ENCODE results near the gene EIF4G3.
"Not testable (repeated sequence)": the region's sequence is repeated elsewhere in the genome, so short reads cannot be mapped to it uniquely, and the experiment has no call there.

EIF4G3 gene

GRCh38 chr1:21066356-21067012 is 110.2 kb downstream of the EIF4G3 start:
- Histone ChIP-seq H3K9ac (ENCODE audit: low read length) (no peak overlapping the region), H3K27ac (ENCODE audit: low read depth, low read length) (no peak overlapping the region), H3K4me1 (ENCODE audit: control insufficient read depth, insufficient read depth, low read length) (peaks cover 2% of the 10 kb centered on the region), H3K36me3 (ENCODE audit: control insufficient read depth, insufficient read depth, low read length) (no peaks in the 10 kb centered on the region), H3K4me3 (ENCODE audit: low read length) (no peak overlapping the region), H3K27me3 (ENCODE audit: control insufficient read depth, insufficient read depth, low read length) (no peaks in the 10 kb centered on the region)

- Histone ChIP-seq H3K4me1 (ENCODE audit: control insufficient read depth, insufficient read depth, low read length) (peaks cover 2% of the 10 kb centered on the region), H3K4me3 (ENCODE audit: low read length) (no peak overlapping the region), H3K27me3 (ENCODE audit: control insufficient read depth, insufficient read depth, low read length) (no peaks in the 10 kb centered on the region), H3K27ac (ENCODE audit: low read depth, low read length) (no peak overlapping the region), H3K36me3 (ENCODE audit: control insufficient read depth, insufficient read depth, low read length) (no peaks in the 10 kb centered on the region), H3K9ac (ENCODE audit: low read length) (no peak overlapping the region)
Measured at GRCh38 chr1:21065851-21066250, 110.8 kb downstream of the EIF4G3 start.

- Histone ChIP-seq H3K36me3 (ENCODE audit: control insufficient read depth, insufficient read depth, low read length) (no peaks in the 10 kb centered on the region), H3K27me3 (ENCODE audit: control insufficient read depth, insufficient read depth, low read length) (no peaks in the 10 kb centered on the region), H3K4me3 (ENCODE audit: low read length) (no peak overlapping the region), H3K4me1 (ENCODE audit: control insufficient read depth, insufficient read depth, low read length) (no peaks in the 10 kb centered on the region), H3K27ac (ENCODE audit: low read depth, low read length) (no peak overlapping the region), H3K9ac (ENCODE audit: low read length) (no peak overlapping the region)
Measured at GRCh38 chr1:21064057-21064456, 112.6 kb downstream of the EIF4G3 start.

GRCh38 chr1:21060523-21060922 is 116.2 kb downstream of the EIF4G3 start:
- H3K9ac ChIP-seq (ENCODE audit: low read length) = no peak overlapping the region
- H3K27ac ChIP-seq (ENCODE audit: low read depth, low read length) = no peak overlapping the region
- no peak overlapping the region for H3K4me3 ChIP-seq (ENCODE audit: low read length)
- H3K27me3 ChIP-seq (ENCODE audit: control insufficient read depth, insufficient read depth, low read length) = no peaks in the 10 kb centered on the region
- H3K4me1 ChIP-seq (ENCODE audit: control insufficient read depth, insufficient read depth, low read length) = no peaks in the 10 kb centered on the region
- H3K36me3 ChIP-seq (ENCODE audit: control insufficient read depth, insufficient read depth, low read length) = no peaks in the 10 kb centered on the region

GRCh38 chr1:21059021-21059420 is 117.7 kb downstream of the EIF4G3 start:
- Histone ChIP-seq H3K27me3 (ENCODE audit: control insufficient read depth, insufficient read depth, low read length) (no peaks in the 10 kb centered on the region), H3K36me3 (ENCODE audit: control insufficient read depth, insufficient read depth, low read length) (no peaks in the 10 kb centered on the region), H3K4me3 (ENCODE audit: low read length) (no peak overlapping the region), H3K9ac (ENCODE audit: low read length) (no peak overlapping the region), H3K27ac (ENCODE audit: low read depth, low read length) (no peak overlapping the region), H3K4me1 (ENCODE audit: control insufficient read depth, insufficient read depth, low read length) (no peaks in the 10 kb centered on the region)

GRCh38 chr1:21058035-21058793 is 118.5 kb downstream of the EIF4G3 start:
- no peaks in the 10 kb centered on the region for H3K4me1 ChIP-seq (ENCODE audit: control insufficient read depth, insufficient read depth, low read length)
- no peaks in the 10 kb centered on the region for H3K27me3 ChIP-seq (ENCODE audit: control insufficient read depth, insufficient read depth, low read length)
- no peak overlapping the region for H3K4me3 ChIP-seq (ENCODE audit: low read length)
- no peak overlapping the region for H3K9ac ChIP-seq (ENCODE audit: low read length)
- no peak overlapping the region for H3K27ac ChIP-seq (ENCODE audit: low read depth, low read length)
- no peaks in the 10 kb centered on the region for H3K36me3 ChIP-seq (ENCODE audit: control insufficient read depth, insufficient read depth, low read length)

GRCh38 chr1:21053189-21053928 is 123.3 kb downstream of the EIF4G3 start:
- H3K4me1 ChIP-seq (ENCODE audit: control insufficient read depth, insufficient read depth, low read length); H3K9ac ChIP-seq (ENCODE audit: low read length); H3K27ac ChIP-seq (ENCODE audit: low read depth, low read length); H3K4me3 ChIP-seq (ENCODE audit: low read length); H3K27me3 ChIP-seq (ENCODE audit: control insufficient read depth, insufficient read depth, low read length); H3K36me3 ChIP-seq (ENCODE audit: control insufficient read depth, insufficient read depth, low read length): not testable (repeated sequence)

- H3K27ac ChIP-seq (ENCODE audit: low read depth, low read length) = no peak overlapping the region
- H3K27me3 ChIP-seq (ENCODE audit: control insufficient read depth, insufficient read depth, low read length) = no peaks in the 10 kb centered on the region
- H3K9ac ChIP-seq (ENCODE audit: low read length) = no peak overlapping the region
- no peaks in the 10 kb centered on the region for H3K36me3 ChIP-seq (ENCODE audit: control insufficient read depth, insufficient read depth, low read length)
- no peak overlapping the region for H3K4me3 ChIP-seq (ENCODE audit: low read length)
- no peaks in the 10 kb centered on the region for H3K4me1 ChIP-seq (ENCODE audit: control insufficient read depth, insufficient read depth, low read length)
Measured at GRCh38 chr1:21052034-21052433, 124.7 kb downstream of the EIF4G3 start.

- Histone ChIP-seq H3K27ac (ENCODE audit: low read depth, low read length) (no peak overlapping the region), H3K4me1 (ENCODE audit: control insufficient read depth, insufficient read depth, low read length) (no peaks in the 10 kb centered on the region), H3K36me3 (ENCODE audit: control insufficient read depth, insufficient read depth, low read length) (no peaks in the 10 kb centered on the region), H3K9ac (ENCODE audit: low read length) (no peak overlapping the region), H3K27me3 (ENCODE audit: control insufficient read depth, insufficient read depth, low read length) (no peaks in the 10 kb centered on the region), H3K4me3 (ENCODE audit: low read length) (no peak overlapping the region)
Measured at GRCh38 chr1:21051177-21051825, 125.4 kb downstream of the EIF4G3 start.

GRCh38 chr1:21050031-21050430 is 126.7 kb downstream of the EIF4G3 start:
- no peaks in the 10 kb centered on the region for H3K36me3 ChIP-seq (ENCODE audit: control insufficient read depth, insufficient read depth, low read length)
- no peak overlapping the region for H3K4me3 ChIP-seq (ENCODE audit: low read length)
- H3K27ac ChIP-seq (ENCODE audit: low read depth, low read length) = no peak overlapping the region
- H3K9ac ChIP-seq (ENCODE audit: low read length) = no peak overlapping the region
- no peaks in the 10 kb centered on the region for H3K4me1 ChIP-seq (ENCODE audit: control insufficient read depth, insufficient read depth, low read length)
- H3K27me3 ChIP-seq (ENCODE audit: control insufficient read depth, insufficient read depth, low read length) = no peaks in the 10 kb centered on the region

- no peak overlapping the region for H3K9ac ChIP-seq (ENCODE audit: low read length)
- no peaks in the 10 kb centered on the region for H3K4me1 ChIP-seq (ENCODE audit: control insufficient read depth, insufficient read depth, low read length)
- no peak overlapping the region for H3K4me3 ChIP-seq (ENCODE audit: low read length)
- no peaks in the 10 kb centered on the region for H3K36me3 ChIP-seq (ENCODE audit: control insufficient read depth, insufficient read depth, low read length)
- no peak overlapping the region for H3K27ac ChIP-seq (ENCODE audit: low read depth, low read length)
- no peaks in the 10 kb centered on the region for H3K27me3 ChIP-seq (ENCODE audit: control insufficient read depth, insufficient read depth, low read length)
Measured at GRCh38 chr1:21048462-21048861, 128.2 kb downstream of the EIF4G3 start.

- peaks cover 2% of the 10 kb centered on the region for H3K4me1 ChIP-seq (ENCODE audit: control insufficient read depth, insufficient read depth, low read length)
- no peak overlapping the region for H3K27ac ChIP-seq (ENCODE audit: low read depth, low read length)
- H3K27me3 ChIP-seq (ENCODE audit: control insufficient read depth, insufficient read depth, low read length) = no peaks in the 10 kb centered on the region
- no peaks in the 10 kb centered on the region for H3K36me3 ChIP-seq (ENCODE audit: control insufficient read depth, insufficient read depth, low read length)
- H3K9ac ChIP-seq (ENCODE audit: low read length) = no peak overlapping the region
- no peak overlapping the region for H3K4me3 ChIP-seq (ENCODE audit: low read length)
Measured at GRCh38 chr1:21046132-21046531, 130.6 kb downstream of the EIF4G3 start.
